ENCODE data around the gene ABR.

ABR gene

GRCh38 chr17:1032391-1032790 lies 147.4 kb downstream of the ABR start:
- TF ChIP-seq CTCF (IDR thresholded peaks at IDR 0.05) = no peak

DNA sequence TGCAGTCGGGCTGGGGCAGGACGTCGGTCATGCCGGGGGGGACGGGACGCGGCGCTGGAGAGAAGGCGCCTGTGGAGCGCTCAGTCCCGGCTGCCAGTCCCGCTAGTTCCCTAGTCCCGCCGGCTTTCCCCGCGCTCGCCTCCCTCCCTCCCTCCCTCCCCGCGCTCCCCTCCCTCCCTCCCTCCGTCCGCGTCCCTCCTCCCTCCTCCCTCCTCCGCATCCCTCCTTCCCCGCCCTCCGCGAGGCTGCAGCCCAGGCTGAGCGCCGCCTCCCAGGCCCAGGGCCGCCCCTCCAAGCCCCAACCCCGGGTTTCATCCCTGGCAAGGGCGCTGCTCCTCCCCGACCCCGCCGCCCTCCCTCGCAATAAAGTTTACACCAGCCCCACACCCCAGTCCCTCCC lies 148.1 kb downstream of the ABR start:
- TF ChIP-seq CTCF (IDR thresholded peaks at IDR 0.05) = no peak

DNA sequence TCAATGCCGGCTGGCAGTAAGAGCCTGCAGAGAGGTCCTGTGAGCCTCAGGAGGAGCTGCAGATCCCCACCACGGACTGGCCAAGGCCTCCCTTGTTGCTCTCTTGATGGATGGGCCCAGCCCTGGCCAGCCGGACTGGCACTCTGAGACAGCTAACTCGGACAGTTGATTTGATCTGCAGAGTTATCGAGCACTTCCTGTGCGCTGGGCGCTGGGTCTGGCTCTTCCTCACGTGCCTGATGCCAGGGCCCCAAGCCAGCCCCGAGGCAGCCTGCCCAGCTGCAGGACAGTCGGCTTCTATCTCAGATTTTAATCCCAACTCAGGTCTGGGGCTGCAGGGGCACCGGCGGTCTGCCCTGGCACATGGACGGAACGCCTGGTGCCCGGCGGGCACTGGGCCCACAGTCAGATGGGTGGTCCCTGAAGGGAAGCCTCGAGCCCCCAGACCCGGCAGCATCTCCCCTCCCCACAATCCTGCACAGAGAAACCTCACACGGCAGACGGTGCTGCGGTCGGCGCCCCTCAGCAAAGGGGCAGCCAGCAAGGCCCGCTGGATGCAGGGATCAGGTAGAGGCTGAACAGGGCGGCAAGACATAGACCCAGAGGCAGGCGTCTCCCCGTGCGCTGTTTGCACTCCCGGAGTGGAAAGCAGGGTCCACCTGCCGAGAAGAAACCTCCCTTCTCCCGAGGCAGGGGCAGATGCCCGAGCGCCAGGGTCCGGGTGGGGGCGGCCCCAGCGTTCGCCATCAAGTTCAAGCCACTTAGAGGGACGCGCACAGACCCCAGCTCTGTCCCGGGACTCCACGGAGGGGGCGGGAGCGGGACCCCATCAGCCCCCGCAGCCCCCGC lies 148.9 kb downstream of the ABR start:
- no peak for TF ChIP-seq CTCF (IDR thresholded peaks at IDR 0.05)

DNA sequence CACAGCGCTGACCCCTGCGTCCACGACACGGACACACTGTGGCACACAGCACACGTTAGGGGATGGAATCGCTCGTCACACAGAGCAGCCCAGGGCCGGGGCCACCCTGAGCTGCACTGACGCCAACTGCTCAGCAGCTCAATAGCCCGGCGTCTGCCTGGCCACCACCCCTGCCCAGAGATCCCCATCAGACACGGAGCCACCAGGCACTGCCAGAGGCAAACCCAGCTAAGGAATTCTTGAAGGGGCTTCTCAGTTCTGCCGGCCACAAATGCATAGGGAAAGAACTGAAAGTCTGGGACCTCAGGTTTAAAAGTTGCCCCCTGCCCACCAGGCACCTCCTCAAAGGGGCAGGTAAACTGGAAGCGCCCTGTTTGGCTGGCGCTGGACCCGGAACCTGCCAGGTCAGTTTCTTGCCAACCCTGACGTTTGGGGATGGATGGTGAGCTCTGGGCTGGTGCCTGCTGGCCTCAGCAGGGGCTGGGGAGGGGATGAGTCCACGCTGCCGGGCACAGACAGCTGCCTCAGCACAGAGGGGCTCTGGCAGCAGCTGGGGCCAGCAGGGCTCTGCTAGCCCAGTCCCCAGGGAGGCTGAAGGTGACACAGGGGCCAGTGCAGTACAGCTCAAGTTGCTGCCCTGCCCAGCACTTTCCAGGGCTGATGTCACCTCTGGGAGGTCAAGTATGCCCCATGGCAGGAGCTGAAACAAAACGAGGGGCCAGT lies 149.7 kb downstream of the ABR start:
- TF ChIP-seq CTCF (IDR thresholded peaks at IDR 0.05) = no peak

- TF ChIP-seq CTCF (IDR thresholded peaks at IDR 0.05) = no peak
Observed at GRCh38 chr17:1029196-1029921, 150.4 kb downstream of the ABR start.

DNA sequence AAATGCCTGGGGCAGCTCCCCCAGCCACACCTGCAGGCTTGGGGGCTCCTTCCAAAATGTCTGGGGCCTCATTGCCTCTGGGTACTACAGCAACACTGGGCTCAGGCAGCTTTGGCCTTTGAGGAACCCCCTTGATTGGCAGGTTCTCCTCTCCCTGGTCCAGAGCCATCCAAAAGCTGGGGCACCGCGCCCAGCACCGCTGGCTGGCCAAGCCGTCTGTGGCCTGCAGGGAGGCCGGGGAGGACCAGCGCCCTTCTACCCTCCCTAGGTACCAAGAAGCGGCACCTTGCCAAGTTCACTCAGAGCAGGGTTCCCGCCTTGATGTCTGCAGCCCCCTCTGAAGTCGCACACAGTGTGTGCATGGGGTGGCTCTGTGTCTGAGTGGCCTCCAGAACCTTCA lies 152.7 kb downstream of the ABR start:
- TF ChIP-seq CTCF (IDR thresholded peaks at IDR 0.05) = no peak

- TF ChIP-seq CTCF (IDR thresholded peaks at IDR 0.05) = no peak
Observed at GRCh38 chr17:1026599-1026975, 153.2 kb downstream of the ABR start.
